BLaER1 (cell line): ENCODE results near the gene CITED4.
A peak's percentile ranks its signal among the peaks of the same experiment; 100 is the strongest.

Experiments used
- H3K27ac ChIP-seq: shearing (Covaris generic); formaldehyde crosslinking; 2 replicates; pipeline ENCODE4 v1.8.1; 2022
- H3K27me3 ChIP-seq: shearing (Covaris generic); formaldehyde crosslinking; 2 replicates; pipeline ENCODE4 v1.8.1; 2022
- H3K36me3 ChIP-seq: shearing (Covaris generic); formaldehyde crosslinking; 2 replicates; pipeline ENCODE4 v1.8.1; 2022
- H3K4me1 ChIP-seq: shearing (Covaris generic); formaldehyde crosslinking; 2 replicates; pipeline ENCODE4 v1.8.1; 2022
- H3K4me2 ChIP-seq: shearing (Covaris generic); formaldehyde crosslinking; 2 replicates; pipeline ENCODE4 v1.8.1; 2022
- H3K4me3 ChIP-seq: shearing (Covaris generic); formaldehyde crosslinking; 2 replicates; pipeline ENCODE4 v1.8.1; 2022
- H3K9ac ChIP-seq: shearing (Covaris generic); formaldehyde crosslinking; 2 replicates; pipeline ENCODE4 v1.8.1; 2022
- H3K9me3 ChIP-seq: shearing (Covaris generic); formaldehyde crosslinking; 2 replicates; pipeline ENCODE4 v1.8.1; 2022
- H4K20me1 ChIP-seq: shearing (Covaris generic); formaldehyde crosslinking; 2 replicates; pipeline ENCODE4 v1.8.1; 2022
- Cebpa-rat ChIP-seq: shearing (Covaris generic); IDR thresholded peaks from 2 replicates; pipeline ENCODE4 v1.8.1; 2022

The CITED4 gene

GRCh38 chr1:40845895-40846294, 16.3 kb downstream of the CITED4 start:
- H3K4me1 ChIP-seq = peaks cover 83% of the 10 kb centered on the region
- no peaks in the 10 kb centered on the region for H3K36me3 ChIP-seq
- H3K27me3 ChIP-seq = no peaks in the 10 kb centered on the region
- no peaks in the 10 kb centered on the region for H4K20me1 ChIP-seq
- no peak overlapping the region for H3K4me3 ChIP-seq
- H3K27ac ChIP-seq = no peak overlapping the region
- TF ChIP-seq Cebpa-rat = no peak
- H3K4me2 ChIP-seq = no peak overlapping the region
- no peak overlapping the region for H3K9ac ChIP-seq
- H3K9me3 ChIP-seq = no peaks in the 10 kb centered on the region

GRCh38 chr1:40844887-40845878, 17.0 kb downstream of the CITED4 start:
- H3K4me2 ChIP-seq = peak overlapping the region; percentile 76
- H3K4me3 ChIP-seq = no peak overlapping the region
- peaks cover 90% of the 10 kb centered on the region for H3K4me1 ChIP-seq

GRCh38 chr1:40844079-40844478, 18.1 kb downstream of the CITED4 start:
- Histone ChIP-seq H3K4me3 (no peak overlapping the region), H4K20me1 (no peaks in the 10 kb centered on the region), H3K4me2 (peak overlapping the region; percentile 76), H3K9me3 (no peaks in the 10 kb centered on the region), H3K27me3 (no peaks in the 10 kb centered on the region), H3K9ac (peak overlapping the region; percentile 17; the same call in 1 of the 2 replicates), H3K4me1 (peaks cover 93% of the 10 kb centered on the region), H3K27ac (peak overlapping the region; percentile 36; the same call in 1 of the 2 replicates), H3K36me3 (no peaks in the 10 kb centered on the region)
- TF ChIP-seq Cebpa-rat = no peak

More at GRCh38 chr1:40844887-40845878, 17.0 kb downstream of the CITED4 start:
- Histone ChIP-seq H3K9ac (no peak overlapping the region), H3K27me3 (no peaks in the 10 kb centered on the region), H3K27ac (peak overlapping the region; percentile 36; the same call in 1 of the 2 replicates), H3K36me3 (no peaks in the 10 kb centered on the region), H3K9me3 (no peaks in the 10 kb centered on the region), H4K20me1 (no peaks in the 10 kb centered on the region)
- no peak for TF ChIP-seq Cebpa-rat

- Histone ChIP-seq H3K4me3 (no peak overlapping the region), H3K27me3 (no peaks in the 10 kb centered on the region), H3K36me3 (0 out of 2 replicates have a peak, but pooled peaks cover 6% of the 10 kb centered on the region), H3K9me3 (no peaks in the 10 kb centered on the region), H4K20me1 (no peaks in the 10 kb centered on the region), H3K4me2 (peak overlapping the region; percentile 76), H3K9ac (no peak overlapping the region), H3K27ac (no peak overlapping the region), H3K4me1 (peaks cover 86% of the 10 kb centered on the region)
- TF ChIP-seq Cebpa-rat = no peak
Observed at GRCh38 chr1:40842691-40843090, 19.5 kb downstream of the CITED4 start.

- TF ChIP-seq Cebpa-rat = no peak
- Histone ChIP-seq H3K36me3 (0 out of 2 replicates have a peak, but pooled peaks cover 6% of the 10 kb centered on the region), H4K20me1 (no peaks in the 10 kb centered on the region), H3K4me3 (no peak overlapping the region), H3K27ac (no peak overlapping the region), H3K4me2 (peak overlapping the region; percentile 76), H3K9ac (no peak overlapping the region; the same call in 1 of the 2 replicates), H3K4me1 (peaks cover 81% of the 10 kb centered on the region), H3K9me3 (no peaks in the 10 kb centered on the region), H3K27me3 (no peaks in the 10 kb centered on the region)
Observed at GRCh38 chr1:40842207-40842606, 20.0 kb downstream of the CITED4 start.

GRCh38 chr1:40841602-40842001, 20.6 kb downstream of the CITED4 start:
- 0 out of 2 replicates have a peak, but pooled peaks cover 6% of the 10 kb centered on the region for H3K36me3 ChIP-seq
- no peak overlapping the region for H3K9ac ChIP-seq
- no peak overlapping the region for H3K4me3 ChIP-seq
- peaks cover 75% of the 10 kb centered on the region for H3K4me1 ChIP-seq
- peak overlapping the region; percentile 76 for H3K4me2 ChIP-seq
- H3K27me3 ChIP-seq = no peaks in the 10 kb centered on the region
- no peaks in the 10 kb centered on the region for H4K20me1 ChIP-seq
- TF ChIP-seq Cebpa-rat = no peak
- no peaks in the 10 kb centered on the region for H3K9me3 ChIP-seq
- no peak overlapping the region for H3K27ac ChIP-seq

- H3K4me3 ChIP-seq = no peak overlapping the region
- H3K27ac ChIP-seq = no peak overlapping the region
- H3K27me3 ChIP-seq = no peaks in the 10 kb centered on the region
- H3K9ac ChIP-seq = no peak overlapping the region
- H3K4me2 ChIP-seq = peak overlapping the region; percentile 76
- no peak for TF ChIP-seq Cebpa-rat
- H3K4me1 ChIP-seq = peaks cover 72% of the 10 kb centered on the region
- H4K20me1 ChIP-seq = no peaks in the 10 kb centered on the region
- 0 out of 2 replicates have a peak, but pooled peaks cover 6% of the 10 kb centered on the region for H3K36me3 ChIP-seq
- no peaks in the 10 kb centered on the region for H3K9me3 ChIP-seq
Observed at GRCh38 chr1:40840526-40841323, 21.4 kb downstream of the CITED4 start.

- TF ChIP-seq Cebpa-rat = no peak
- Histone ChIP-seq H4K20me1 (no peaks in the 10 kb centered on the region), H3K9me3 (no peaks in the 10 kb centered on the region), H3K9ac (no peak overlapping the region), H3K4me3 (no peak overlapping the region), H3K27me3 (no peaks in the 10 kb centered on the region), H3K27ac (no peak overlapping the region), H3K4me2 (peak overlapping the region; percentile 76), H3K4me1 (peaks cover 68% of the 10 kb centered on the region), H3K36me3 (0 out of 2 replicates have a peak, but pooled peaks cover 6% of the 10 kb centered on the region)
Observed at GRCh38 chr1:40839943-40840335, 22.2 kb downstream of the CITED4 start.
